ENCODE data around the gene CEACAM6.

- TF ChIP-seq CTCF (IDR thresholded peaks at IDR 0.05) (no peak), POLR2A (IDR thresholded peaks at IDR 0.05) (no peak), EP300 (IDR thresholded peaks at IDR 0.05) (no peak)
Observed at GRCh38 chr19:41726493-41726892, 28.8 kb upstream of the CEACAM6 start.

Measured in ovary (tissue), 3 donors.